Glomerular visceral epithelial cell (primary cell): ENCODE measurements around the gene LAMA5.

Experiments used
- DNase-seq: peaks from one replicate; pipeline ENCODE4 v3.0.0-alpha.2; 2016; ENCODE audit errors: extremely low spot score

Gene LAMA5

GRCh38 chr20:62367136-62367632 is at the start of gene LAMA5:
Gene LAMA5, minus strand, starts transcription at chr20:62367312. Its CDS starts 67 bp downstream, at chr20:62367245.
- peak; percentile 62 for DNase-seq

GRCh38 chr20:62415354-62416111 is 48.4 kb upstream of the LAMA5 start:
- DNase-seq, result no peak

GRCh38 chr20:62413896-62414481 is 46.9 kb upstream of the LAMA5 start:
- DNase-seq, result no peak

GRCh38 chr20:62413025-62413570 is 46.0 kb upstream of the LAMA5 start:
- no peak for DNase-seq

- DNase-seq, result no peak
Measured at GRCh38 chr20:62412194-62413024, 45.3 kb upstream of the LAMA5 start.

GRCh38 chr20:62411479-62412193 is 44.5 kb upstream of the LAMA5 start:
- no peak for DNase-seq

- no peak for DNase-seq
Measured at GRCh38 chr20:62410746-62411478, 43.8 kb upstream of the LAMA5 start.

- peak; percentile 79 for DNase-seq
Measured at GRCh38 chr20:62409931-62410745, 43.0 kb upstream of the LAMA5 start.

GRCh38 chr20:62409086-62409853 is 42.2 kb upstream of the LAMA5 start:
- no peak for DNase-seq

- no peak for DNase-seq
Measured at GRCh38 chr20:62408640-62409039, 41.5 kb upstream of the LAMA5 start.

GRCh38 chr20:62408055-62408454 is 40.9 kb upstream of the LAMA5 start:
- no peak for DNase-seq

- peak; percentile 95 for DNase-seq
Measured at GRCh38 chr20:62407221-62407992, 40.3 kb upstream of the LAMA5 start, which contains the start of gene CABLES2. Gene CABLES2, minus strand, starts transcription at chr20:62407285. Its CDS starts 9 bp downstream, at chr20:62407276.

GRCh38 chr20:62406635-62407176 is 39.6 kb upstream of the LAMA5 start:
- DNase-seq, result no peak

- no peak for DNase-seq
Measured at GRCh38 chr20:62405981-62406513, 38.9 kb upstream of the LAMA5 start.

- peak; percentile 44 for DNase-seq
Measured at GRCh38 chr20:62405108-62405980, 38.2 kb upstream of the LAMA5 start.

GRCh38 chr20:62404761-62405107 is 37.6 kb upstream of the LAMA5 start:
- DNase-seq, result no peak
